Erythroblast (primary cell): Measurements from ENCODE around the gene ICE2.

Experiments
- DNase-seq, 2 experiments: peaks; one replicate each; lab custom pipeline; 2025; lab: John Stamatoyannopoulos, UW
- GATA1 ChIP-seq: IDR thresholded peaks from 2 replicates; pipeline ENCODE4 v1.6.1; 2011; ENCODE audit warnings: low read depth, mild to moderate bottlenecking, control low read depth, low read length, moderate library complexity
- POLR2A ChIP-seq: IDR thresholded peaks from 2 replicates; pipeline ENCODE4 v1.6.1; 2011; ENCODE audit warnings: mild to moderate bottlenecking, low read length

Gene ICE2, protein sequence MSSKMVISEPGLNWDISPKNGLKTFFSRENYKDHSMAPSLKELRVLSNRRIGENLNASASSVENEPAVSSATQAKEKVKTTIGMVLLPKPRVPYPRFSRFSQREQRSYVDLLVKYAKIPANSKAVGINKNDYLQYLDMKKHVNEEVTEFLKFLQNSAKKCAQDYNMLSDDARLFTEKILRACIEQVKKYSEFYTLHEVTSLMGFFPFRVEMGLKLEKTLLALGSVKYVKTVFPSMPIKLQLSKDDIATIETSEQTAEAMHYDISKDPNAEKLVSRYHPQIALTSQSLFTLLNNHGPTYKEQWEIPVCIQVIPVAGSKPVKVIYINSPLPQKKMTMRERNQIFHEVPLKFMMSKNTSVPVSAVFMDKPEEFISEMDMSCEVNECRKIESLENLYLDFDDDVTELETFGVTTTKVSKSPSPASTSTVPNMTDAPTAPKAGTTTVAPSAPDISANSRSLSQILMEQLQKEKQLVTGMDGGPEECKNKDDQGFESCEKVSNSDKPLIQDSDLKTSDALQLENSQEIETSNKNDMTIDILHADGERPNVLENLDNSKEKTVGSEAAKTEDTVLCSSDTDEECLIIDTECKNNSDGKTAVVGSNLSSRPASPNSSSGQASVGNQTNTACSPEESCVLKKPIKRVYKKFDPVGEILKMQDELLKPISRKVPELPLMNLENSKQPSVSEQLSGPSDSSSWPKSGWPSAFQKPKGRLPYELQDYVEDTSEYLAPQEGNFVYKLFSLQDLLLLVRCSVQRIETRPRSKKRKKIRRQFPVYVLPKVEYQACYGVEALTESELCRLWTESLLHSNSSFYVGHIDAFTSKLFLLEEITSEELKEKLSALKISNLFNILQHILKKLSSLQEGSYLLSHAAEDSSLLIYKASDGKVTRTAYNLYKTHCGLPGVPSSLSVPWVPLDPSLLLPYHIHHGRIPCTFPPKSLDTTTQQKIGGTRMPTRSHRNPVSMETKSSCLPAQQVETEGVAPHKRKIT

DNA sequence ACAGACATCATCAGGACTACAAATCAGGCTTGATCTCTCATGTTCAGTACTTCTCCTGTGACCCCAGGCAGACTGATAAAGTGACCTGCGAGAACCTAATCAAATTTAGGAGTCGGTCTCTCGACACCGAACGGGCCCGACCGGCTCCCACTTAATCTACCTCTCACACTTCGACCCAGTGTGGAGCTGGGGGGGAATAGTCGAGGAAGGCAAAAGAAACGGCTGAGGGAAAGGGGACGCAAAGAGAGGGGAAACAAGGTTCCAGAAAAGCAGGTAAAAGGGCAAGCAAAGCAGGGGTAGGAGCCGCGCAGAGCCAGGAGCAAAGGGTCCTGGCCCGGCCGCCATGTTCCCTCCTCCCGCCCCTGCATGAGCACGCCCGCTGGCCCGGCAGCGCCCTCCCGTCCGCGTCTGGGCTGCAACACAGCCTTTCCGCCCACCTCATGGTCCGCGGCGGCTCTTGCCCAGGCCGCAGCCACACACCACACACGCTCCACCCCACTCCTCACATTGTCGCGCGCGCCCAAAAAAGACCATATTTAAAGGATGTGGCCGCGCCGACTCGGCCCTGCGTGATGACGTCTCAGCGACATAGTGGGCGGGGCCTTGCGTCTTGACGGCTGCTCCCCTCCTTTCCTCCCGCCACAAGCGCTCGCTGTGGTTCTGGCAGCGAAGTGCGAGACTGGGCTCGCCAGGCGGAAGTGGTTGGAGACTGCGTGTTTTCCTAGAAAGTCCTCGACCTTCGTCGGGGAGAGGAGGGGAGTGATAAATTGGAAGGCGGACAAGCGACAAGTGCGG, at the start of gene ICE2:
ICE2 (minus strand) TSS at position 577 of the 795 bp plus-strand sequence. CDS start 1,165 bp downstream, outside the sequence.
- DNase-seq: peak; percentile 96
- peak; percentile 99 for TF ChIP-seq POLR2A
- no peak for TF ChIP-seq GATA1

DNA sequence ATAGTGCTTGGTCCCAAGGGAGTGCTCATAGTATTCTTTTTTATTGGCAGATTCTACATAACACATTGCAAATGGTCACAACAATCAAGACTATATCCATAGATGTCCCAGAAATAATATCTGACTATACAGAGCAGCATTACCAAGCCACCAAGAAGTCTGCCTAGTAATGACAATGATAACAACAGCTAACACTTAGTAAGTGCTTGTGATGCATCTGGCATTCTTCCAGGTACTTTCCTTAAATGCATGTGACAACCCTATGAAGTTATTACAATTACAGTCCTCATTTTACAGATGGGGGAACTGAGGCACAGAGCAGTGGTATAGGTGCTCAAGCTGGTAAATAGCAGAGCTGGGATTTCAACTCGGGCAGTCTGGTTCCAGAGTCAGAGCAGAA, 49.6 kb upstream of the ICE2 start:
- DNase-seq: peak; percentile 45 to 52
- TF ChIP-seq GATA1 (no peak), POLR2A (no peak)

DNA sequence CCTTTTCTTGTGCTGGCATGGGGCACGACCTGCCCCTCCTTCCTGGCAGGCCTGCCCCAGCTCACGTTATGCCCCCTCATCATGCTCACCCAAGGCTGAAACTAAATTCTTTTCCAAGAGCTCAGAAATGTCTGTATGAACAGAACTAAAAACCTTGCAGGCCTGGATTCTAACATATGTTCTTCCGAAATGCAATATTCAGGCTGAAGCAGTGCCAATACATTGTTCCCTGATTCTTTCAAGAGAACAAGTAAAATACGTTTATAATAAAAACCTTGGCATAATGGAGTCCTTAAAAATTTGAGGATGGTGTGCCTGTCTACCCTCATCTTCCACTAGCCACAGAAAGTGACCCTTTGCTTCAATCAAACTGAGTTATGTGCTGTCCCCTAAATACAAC, 48.5 kb upstream of the ICE2 start:
- TF ChIP-seq POLR2A (no peak), GATA1 (no peak)
- no peak for DNase-seq

DNA sequence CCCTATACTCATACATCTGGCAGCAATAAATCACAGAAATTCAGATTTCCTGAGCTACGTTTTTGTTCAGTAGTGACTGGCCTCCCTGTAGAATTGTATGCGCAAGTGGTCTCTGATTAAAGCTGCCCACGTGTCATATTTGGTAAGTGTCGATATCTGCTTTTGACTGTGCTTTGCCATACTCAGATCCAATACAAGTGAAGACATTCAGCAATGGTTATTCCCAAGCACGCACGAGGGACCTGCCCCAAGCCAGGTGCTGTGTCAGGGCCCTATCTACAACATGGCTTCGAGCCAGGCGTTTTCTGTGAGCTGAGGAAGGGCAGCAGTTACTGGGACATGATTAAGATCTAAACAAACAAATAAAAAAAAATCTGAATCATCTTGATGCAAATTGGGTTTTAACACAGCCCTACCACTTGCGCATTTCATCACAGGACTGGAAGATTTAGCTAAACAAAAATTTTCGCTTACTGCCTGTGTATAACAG, 47.2 kb upstream of the ICE2 start:
- TF ChIP-seq GATA1 (no peak), POLR2A (no peak)
- no peak for DNase-seq

DNA sequence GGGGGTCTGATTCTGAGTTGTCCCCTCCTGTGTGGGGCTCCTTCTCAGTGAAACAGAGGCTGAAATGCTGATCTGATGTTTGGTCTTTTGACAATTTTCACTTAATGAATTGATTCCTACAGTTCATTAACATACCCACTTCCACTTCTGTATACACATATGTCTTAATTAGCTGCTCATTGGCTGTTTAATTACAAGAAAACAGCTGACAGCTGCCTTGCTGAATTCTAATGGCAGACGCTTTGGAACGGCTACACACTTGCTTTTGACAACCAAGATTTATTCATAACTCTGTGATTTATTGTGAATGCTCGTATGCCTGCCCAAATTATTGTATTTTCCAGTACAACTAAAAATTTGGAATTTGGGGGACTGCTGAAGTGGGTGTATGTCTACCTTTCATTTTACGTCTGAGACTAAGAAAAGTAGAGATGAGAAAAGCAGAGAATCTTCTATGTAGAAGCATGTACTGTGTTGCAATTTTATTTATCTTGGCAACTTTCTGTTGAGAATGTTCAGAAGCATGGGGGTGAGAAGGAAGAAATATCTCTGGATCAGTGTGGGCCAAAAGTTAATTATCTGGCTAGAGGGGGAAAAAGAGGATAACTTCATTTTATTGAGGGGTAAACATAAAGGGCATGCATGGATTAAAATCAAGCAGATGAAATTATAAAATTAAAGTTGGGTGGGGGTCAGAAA, 46.5 kb upstream of the ICE2 start:
- TF ChIP-seq GATA1 (no peak), POLR2A (no peak)
- no peak for DNase-seq

DNA sequence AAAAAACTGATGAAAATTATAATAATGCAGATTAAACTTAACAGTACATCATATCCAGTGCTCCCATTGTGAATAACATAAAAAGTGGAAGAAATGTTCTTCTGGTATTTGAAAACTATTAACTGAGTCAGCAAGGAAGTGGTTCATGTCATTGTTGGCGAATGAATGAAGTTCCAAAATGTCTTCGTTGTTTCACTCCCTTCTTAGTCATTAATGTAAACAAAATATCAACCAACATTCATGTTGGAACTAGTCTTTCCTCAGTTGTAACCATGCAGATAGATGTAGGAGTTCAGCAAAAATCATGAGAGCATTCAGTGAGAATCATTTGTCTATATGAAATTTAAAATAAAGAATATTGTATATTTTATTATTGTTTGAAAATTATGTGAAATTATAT, 44.1 kb upstream of the ICE2 start:
- no peak for DNase-seq
- TF ChIP-seq POLR2A (no peak), GATA1 (no peak)

DNA sequence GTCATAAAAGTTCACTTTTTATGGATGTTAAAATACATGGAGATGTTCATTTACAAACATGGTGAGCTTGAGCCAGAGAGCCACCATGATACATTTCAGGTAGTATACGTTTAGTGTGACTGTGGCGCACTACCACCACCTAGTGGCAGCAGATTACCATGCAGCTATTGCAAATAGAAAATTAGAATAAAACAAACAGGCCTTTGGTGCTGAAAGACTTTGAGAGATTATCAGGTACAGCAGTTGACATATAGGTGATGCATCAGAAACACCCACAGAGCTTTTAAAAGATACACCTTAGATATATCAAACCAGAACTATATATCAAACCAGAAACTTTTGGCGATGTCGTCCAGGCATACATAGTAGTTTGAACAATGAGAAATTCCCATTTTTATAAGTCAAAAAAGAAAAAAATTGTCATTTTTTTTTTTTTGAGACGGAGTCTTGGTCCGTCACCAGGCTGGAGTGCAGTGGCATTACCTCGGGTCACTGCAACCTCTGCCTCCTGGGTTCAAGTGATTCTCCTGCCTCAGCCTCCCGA, 42.0 kb upstream of the ICE2 start:
- TF ChIP-seq GATA1 (no peak), POLR2A (no peak)
- DNase-seq: peak; percentile 72 to 86

DNA sequence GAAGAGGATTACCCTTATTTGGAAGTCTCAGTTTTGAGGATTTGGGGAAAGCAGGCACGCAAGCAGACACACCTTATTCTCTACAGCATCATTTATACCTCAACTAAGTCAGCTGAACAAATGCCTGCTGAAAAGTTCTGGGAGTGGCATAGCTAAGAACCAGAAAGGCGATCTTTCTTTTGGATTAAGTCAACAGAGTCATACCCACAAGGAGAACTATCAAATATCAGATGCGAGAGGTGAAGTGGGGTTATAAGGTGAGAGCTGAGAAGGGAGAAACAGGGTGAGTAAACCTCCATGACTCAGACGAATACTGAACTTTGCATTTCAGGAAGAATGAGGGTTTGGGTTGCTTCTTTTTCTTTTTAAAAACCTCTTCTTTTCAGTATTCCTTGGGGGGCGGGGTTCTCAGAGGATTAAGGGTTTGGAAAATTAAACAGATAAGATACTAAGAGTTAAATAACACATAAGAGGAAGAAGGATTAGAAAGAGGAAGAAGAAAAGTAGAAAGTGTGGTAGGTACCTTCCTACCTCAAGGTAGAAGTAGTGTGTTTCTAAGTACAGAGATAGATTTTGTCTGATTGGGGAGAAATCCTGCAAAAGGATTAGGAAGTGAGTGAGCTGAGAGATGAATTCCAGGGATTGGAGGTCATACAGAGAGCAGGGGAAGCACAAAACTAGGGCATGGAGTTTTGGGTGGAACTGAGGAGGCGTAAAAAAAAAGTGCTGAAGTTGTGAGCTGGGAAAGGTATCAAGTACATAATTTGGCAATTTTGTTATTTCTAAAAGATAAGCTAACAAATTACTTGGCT, 41.3 kb upstream of the ICE2 start:
- no peak for DNase-seq
- TF ChIP-seq GATA1: no peak
- no peak for TF ChIP-seq POLR2A

DNA sequence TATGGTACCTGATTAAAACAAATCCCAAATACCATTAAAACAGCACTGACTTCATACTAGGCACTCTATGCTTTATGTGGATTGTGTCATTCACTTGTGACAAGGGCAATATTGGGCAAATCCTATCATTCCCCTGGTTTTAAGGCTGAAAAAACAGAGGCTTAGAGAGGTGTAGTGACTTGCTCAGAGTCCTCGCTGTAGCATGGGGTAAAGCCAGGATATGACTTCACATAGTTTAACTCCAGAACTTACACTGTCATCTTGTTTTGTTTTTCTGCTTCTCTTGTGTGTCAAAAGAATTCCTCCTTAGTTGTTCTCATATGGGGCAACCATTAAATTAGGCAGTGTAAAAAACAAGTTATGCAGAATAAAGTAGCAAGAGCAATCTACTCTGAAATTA, 40.3 kb upstream of the ICE2 start:
- no peak for TF ChIP-seq POLR2A
- no peak for TF ChIP-seq GATA1
- no peak for DNase-seq

DNA sequence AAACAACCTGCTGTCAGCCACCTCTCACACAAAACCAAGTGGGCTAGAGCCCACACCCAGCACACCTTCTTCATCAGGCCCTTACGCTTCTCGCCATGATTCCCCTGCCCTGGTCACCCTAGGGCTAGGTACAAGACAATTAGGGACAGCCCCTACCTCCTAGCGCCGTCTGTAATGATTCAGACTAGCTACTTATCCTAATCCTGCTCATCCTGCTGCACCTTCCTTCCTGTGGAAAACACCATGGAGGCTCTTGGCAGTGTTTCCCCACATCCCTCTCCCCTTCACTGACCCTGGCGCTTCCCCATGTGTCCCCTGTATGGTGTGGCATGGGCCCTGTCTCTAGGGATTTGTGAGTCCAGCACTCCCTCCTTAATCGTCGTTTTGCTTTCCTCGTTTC, 39.6 kb upstream of the ICE2 start:
- TF ChIP-seq POLR2A (no peak), GATA1 (no peak)
- no peak for DNase-seq

DNA sequence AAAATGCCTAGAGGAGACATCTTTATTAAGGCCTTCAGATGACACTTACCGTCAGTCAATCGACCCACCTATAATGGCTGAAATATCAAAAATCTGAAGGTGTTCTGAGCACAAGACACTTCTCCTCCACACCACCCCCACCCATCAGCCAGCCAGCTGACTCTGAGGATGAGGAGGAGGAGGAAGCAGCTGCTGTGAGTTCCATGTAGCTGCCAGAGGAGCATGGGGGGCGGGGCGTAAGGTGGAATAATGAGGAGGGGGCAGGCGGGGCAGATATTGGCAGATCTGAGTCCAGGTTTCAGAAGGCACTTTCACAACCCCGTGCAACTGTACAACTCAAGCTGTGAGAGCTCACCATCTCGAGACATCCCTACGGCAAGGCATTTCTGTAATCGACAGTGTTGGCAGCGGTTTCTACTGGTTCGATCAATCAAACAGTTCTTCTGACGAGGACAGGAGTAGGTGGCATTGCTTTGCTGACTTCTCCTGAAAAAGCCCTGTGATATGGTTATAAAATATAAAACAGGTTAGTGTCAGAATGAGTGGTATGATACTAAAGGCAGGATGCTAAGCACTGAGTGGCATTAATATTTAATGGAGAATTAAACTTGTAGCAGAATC, 35.4 kb upstream of the ICE2 start:
- no peak for DNase-seq
- TF ChIP-seq GATA1 (no peak), POLR2A (no peak)
